DMS79 treated with DMSO at 0.1 percent for 48 hours (cell line): Measurements from ENCODE around the gene CYP4F8.
A peak's percentile ranks its signal among the peaks of the same experiment; 100 is the strongest.

Source experiments
- DNase-seq: peaks from one replicate; lab custom pipeline; 2025; lab: John Stamatoyannopoulos, UW

Gene CYP4F8

DNA sequence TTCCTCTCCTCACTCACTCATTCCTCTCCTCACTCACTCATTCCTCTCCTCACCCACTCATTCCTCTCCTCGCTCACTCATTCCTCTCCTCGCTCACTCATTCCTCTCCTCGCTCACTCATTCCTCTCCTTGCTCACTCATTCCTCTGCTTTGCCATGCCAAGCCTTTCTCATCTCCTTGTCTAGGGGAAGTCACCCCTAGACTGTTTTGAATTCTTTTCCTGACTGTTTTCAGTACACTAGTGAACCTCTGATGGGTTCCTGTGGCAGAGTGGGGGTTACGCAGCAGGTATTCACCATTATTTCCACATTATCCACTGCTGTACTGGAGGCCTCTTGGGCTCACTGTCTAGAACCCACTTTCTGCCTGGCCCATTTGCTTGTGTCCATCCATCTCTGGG lies 1.2 kb downstream of the CYP4F8 start:
- DNase-seq = no peak

DNA sequence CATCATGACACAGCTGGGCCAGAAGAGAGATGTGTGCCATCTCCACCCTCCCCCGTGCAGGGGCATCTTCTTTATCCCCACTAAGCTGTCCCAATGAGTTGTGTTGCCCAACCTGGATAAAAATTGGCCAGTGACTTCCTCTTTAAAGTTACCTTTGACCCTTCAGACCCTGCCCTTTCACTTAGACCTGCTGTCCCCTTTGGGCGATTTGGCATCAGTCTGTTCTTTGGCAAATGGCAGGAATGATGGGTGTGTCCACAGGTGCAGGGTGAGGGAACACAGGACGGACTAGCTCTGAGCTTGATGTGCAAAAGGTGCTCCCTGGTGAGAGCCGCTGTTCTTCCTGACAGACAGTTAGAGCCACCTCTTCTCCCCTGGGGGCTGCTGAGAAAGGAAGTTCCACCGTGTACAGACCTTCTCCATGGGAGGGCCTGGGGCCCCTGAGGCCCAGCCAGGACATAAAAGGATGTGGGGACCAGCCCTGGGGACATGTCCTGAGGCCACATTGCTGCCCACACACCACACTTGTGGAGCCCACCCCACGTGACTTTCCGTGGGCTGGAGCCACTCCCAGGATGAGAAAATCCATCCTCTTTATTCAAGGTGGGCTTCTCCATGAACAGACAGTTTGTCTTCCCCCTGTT lies 1.7 kb downstream of the CYP4F8 start:
- no peak for DNase-seq

DNA sequence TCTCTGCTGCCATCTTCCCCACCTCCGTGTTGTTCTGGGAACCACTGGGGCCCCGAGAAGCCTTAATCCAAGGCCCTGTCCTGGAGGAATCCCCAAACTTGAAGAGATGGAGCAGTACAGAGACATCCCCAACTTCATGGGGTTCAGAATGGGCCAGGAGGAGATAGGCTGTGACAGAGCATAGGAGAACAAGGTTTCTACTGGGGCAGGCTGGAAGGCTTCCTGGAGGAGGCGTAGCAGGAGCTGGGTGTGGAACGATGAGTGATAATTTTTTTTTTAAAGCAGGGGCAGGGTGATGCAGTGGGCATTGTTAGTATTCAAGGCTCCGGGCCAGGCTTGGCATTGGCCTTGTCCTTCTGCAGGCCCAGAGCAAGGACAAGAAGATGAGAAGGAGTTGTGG lies 3.3 kb downstream of the CYP4F8 start:
- DNase-seq = no peak

DNA sequence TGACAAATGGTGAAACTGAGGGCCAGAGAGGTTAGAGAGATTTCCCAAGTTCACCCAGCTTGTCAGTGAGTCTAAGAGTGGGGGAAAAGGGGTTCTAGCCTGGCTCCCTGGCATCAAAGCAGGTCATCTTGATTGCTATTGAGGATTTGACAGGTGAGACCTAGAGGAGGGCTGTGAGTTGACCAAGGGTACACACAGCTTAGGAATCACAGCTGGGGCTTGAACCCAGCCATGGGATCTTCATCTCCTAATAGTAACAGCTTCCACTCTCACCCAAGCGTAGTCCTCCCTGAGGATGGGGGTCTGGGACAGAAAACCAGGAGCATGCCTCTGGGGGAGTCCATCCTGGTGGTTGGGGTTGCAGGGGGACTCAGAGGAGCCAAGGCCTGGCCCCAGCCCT lies 6.8 kb downstream of the CYP4F8 start:
- no peak for DNase-seq

DNA sequence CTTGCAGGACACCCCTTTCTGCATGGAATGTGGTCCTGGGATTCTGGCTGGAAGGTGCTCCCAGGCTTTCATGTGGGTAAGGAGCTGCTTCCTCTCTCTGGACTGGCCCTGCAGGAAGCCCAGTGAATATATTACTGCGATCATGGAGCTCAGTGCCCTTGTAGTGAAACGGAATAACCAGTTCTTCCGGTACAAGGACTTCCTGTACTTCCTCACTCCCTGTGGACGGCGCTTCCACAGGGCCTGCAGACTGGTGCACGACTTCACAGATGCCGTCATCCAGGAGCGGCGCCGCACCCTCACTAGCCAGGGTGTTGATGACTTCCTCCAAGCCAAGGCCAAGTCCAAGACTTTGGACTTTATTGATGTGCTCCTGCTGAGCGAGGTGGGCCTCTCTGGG lies 8.0 kb downstream of the CYP4F8 start:
- no peak for DNase-seq

DNA sequence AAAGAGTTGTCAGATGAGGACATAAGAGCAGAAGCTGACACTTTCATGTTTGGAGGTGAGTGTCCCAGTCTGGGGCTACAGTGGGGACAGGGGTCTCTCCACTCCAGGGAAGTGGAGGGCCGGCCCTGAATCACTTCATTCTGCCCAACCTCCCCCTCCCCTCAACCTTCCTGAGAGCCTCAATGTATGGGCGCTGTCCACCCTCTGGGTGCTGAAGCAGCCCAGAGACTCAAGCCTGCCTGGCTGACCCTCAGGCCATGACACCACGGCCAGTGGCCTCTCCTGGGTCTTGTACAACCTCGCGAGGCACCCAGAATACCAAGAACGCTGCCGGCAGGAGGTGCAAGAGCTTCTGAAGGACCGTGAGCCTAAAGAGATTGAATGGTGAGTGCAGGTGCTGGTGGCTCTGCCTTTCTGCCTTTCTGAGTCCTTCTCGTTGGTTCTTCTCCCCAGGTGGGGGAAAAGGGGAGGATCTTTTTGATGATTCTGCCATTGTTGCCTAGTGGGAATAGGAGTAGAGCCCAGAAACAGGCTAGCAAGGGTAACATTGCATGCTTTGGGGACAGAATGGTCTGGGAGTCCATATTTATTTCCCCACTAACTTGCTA lies 8.8 kb downstream of the CYP4F8 start:
- DNase-seq = no peak

DNA sequence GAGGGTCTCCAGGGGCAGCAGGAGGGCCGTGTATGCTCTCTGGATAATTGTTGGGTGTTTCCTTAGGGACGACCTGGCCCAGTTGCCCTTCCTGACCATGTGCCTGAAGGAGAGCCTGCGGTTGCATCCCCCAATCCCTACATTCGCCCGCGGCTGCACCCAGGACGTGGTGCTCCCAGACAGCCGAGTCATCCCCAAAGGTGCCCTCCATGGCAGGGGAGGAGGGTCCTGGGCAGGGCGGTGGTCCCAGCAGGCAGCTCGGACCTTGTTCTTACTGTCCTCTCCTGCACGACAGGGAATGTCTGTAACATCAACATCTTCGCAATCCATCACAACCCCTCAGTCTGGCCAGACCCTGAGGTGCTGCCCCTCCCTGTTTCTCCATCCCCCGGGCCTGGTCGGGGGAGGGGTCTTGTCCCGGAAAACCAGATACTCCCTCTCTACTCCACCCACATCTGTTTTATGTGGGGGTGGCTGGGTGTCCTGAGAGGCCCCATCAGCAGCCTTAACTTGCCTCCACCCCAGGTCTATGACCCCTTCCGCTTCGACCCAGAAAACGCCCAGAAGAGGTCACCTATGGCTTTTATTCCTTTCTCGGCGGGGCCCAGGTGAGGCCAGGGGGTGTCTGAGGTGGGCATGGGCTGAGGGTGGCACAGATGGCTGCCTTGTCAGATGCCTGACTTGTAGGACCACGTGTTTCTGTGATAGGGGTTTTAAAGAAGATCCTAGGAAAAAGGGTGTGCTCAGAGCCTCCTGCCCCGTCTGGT lies 13.4 kb downstream of the CYP4F8 start:
- no peak for DNase-seq

DNA sequence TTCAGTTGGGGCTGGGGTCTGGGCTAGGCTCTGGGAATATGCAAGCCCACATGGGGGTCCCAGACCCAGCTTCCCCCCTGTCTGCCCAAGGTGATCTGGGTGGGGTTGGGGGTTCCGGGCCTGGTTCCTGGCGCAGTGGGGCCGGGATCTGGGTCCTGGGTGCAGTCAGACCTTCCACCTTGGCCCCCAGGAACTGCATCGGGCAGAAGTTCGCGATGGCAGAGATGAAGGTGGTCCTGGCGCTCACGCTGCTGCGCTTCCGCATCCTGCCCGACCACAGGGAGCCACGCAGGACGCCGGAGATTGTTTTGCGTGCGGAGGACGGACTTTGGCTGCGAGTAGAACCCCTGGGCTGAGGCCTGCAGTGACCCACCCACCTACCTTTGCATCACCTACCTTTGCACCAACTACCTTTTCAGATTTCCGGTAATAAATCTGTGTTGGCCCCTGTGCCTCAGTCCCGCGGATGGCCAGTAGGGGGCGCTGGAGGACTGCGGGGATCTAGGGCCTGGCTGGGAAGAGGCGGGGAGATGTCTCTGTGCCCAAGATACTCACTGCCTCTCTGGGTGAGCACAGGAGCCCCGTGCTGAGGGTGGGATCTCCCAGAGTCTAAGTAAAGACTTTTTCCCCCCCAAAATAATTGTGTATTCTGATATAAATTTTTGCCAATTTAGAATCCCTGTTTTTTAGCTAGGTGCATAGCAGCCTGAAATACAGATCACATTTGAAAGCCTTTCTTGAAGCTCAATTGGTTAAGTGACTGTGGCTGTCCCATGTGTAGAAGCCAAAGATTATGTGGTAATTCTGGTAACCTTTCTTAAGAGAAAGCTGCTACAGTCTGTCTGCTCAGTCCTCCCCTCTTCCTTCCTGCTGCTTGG lies 14.2 kb downstream of the CYP4F8 start:
- DNase-seq = peak; percentile 85

DNA sequence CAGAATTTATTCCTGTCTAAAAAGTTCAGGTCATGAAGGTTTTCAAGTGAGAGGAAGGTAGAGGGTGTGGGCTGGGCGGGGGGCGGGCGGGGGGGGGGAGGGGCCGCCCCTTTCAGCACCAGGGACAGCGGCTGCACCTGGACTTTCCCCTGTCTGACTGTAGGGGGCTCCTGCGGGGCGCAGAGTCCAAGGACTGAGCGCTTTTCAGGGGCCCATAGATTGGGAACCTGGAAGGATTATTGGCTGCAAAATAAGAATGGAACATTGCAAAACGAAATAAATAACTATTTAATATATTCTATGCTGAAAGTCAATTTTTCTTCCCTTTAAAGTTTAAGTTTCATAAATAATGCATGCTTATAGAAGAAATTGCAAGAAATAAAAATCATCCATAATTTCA lies 16.8 kb downstream of the CYP4F8 start:
- no peak for DNase-seq

DNA sequence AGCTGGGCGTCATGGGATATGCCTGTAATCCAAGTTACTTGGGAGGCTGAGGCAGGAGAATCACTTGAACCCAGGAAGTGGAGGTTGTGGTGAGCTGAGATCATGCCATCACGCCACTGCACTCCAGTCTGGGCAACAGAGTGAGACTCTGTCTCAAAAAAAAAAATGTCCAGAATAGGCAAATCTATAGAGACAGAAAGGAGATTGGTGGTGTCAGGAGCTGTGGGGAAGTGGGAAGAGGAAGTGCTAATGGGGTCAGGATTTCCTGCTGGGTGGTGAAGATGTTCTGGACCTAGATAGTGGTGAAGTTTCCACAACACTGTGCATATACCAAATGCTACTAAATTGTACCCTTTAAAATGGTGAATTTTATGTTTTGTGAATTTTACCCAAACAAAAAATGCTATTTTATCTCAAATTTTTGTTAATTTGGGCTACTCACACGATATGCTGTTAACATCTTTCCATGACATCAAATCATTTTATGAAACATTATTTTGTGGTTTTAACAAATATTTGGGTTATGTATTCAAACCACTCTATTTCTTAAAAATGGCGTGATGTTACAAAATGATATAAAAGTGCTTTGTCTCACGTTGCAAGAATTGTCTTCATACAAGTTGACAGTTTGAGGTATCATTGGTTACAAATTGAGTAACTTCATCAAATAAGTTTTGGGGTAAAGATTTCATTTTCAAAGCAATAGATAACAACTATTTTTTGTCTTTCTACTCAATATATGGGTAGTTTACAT lies 18.2 kb downstream of the CYP4F8 start:
- no peak for DNase-seq

DNA sequence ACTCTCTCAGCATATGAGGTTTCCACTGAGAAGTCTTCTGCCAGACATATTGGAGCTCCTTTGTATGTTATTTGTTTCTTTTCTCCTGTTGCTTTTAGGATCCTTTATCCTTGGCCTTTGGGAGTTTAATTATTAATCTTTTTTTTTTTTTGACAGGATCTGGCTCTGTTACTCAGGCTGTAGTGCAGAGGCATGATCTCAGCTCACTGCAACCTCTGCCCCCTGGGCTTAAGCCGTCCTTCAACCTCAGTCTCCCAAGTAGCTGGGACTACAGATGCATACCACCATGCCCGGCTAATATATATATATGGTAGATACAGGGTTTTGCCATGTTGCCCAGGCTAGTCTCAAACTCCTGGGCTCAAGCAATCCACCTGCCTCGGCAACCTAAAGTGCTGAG lies 19.1 kb downstream of the CYP4F8 start:
- DNase-seq = no peak

DNA sequence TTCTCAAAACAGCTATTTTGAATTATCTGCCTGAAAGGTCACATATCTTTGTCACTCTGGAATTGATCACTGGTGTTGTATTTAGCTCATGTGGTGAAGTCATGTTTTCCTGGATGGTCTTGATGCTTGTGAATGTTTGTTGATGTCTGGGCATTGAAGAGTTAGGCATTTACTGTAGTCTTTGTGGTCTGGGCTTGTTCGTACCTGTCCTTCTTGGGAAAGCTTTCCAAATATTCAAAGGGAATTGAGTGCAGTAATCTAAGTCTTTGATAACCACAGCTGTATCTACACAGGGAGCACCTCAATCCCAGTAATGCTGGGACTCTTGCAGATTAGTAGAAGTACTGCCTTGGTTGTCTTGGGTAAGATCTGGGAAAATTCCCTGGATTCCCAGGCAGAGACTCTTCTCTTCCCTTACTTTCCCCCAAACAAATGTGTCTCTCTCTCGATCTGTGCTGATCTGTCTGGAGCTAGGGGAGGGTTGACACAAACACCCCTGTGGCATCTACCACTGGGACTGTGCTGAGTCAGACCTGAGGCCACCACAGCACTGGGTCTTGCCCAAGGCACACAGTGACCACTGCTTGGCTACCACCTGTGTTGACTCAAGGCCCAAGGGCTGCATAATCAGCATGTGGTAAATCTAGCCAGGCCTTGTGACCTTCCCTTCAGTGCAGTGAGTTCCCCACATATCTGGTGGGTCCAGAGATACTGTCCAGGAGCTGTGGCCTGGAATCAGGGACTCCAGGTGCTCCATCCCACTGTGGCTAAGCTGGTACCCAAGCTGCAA lies 20.2 kb downstream of the CYP4F8 start:
- DNase-seq = no peak

DNA sequence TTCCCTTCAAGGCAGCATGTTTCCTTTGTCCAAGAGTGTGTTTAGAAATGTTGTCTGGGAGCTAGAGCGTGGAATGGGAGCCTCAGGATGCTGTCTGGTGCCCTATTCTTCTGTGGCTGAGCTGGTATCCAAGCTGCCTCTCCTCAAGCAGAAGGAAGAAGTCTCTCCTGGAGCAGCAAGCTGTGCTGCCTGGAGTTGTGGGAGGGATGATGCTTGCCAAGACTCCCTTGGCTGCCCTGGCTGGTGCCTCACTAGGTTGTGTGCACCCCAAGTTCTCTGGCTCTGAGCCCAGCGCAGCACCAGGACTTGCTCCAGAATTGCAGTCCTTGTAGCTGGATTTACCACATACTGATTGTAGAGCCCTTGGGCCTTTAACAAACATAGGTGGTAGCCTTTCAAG lies 21.0 kb downstream of the CYP4F8 start:
- no peak for DNase-seq

DNA sequence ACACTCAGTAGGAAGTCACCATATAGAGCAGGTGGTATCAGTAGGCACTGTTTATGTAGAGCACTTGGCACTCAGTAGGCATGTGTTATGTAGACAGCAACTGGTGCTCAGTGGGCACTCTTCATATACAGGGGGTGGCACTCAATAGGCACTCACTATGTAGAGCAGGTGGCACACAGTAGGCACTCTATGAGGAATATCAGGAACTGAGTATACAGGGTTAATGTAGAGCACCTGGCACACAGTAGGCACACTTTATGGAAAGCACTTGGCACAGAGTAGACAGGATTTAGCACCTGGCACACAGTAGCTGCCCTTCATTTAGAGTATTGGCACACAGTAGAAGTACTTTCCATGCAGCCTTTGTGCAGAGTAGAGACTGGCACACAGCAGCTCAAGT lies 24.6 kb downstream of the CYP4F8 start:
- no peak for DNase-seq

DNA sequence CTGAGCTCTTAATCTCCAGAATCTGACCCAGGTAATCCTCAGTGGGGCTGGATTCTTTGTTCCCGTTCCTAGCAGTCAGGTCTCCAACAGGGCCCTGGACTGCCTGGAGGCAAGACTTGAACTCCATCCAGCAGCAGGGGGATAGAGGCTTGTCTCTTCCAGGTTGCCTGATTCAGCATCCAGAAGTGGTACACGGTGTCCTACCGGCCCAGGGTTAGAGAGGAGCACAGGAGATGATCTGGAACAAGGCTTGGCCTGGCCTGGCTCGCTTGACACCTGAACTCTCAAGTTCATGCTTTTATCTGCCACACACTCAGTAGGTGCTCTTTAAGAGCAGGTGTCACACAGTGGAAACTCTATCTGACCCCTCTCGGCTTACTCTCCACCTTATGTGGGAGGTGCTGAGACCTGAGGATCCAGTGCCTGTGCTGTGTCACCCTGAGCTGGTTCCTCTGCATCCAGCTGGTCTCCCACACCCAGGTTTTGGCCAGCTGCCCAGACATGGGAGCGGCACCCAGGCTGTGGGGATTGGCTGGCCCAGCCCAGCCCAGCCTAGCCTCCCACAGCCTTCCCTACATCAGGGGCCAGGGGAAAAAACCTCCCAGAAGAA lies 25.4 kb downstream of the CYP4F8 start, which contains the start of gene CYP4F3:
TSS of gene CYP4F3 (plus strand) at position 604 of the 610 bp plus-strand sequence. CDS start 519 bp downstream, outside the sequence.
- peak; percentile 35 for DNase-seq

DNA sequence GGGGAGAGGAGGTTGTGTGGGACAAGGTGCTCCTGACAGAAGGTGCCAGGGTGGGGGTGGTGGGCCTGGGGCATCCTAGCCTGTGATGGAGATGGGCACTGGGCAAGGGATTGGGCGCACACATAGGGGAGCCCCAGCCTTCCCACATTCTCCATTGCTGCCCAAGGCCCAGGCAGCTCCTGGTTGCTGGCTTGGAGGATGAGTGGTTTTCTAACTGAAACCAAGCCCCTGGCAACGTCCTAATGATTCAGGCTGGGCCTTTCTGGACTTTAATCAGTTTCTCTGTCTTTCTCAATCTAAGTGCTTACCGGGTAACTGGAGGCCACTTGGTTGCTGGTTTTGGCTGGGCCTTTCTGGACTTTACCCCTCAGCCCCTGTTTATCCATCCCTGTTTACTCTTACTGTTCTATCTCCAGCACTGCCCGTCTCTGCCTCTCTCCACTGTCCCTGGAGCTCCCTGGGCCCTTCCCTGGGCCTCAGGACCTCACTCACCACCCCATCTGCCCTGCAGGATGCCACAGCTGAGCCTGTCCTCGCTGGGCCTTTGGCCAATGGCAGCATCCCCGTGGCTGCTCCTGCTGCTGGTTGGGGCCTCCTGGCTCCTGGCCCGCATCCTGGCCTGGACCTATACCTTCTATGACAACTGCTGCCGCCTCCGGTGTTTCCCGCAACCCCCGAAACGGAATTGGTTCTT lies 26.0 kb downstream of the CYP4F8 start:
- DNase-seq = no peak

DNA sequence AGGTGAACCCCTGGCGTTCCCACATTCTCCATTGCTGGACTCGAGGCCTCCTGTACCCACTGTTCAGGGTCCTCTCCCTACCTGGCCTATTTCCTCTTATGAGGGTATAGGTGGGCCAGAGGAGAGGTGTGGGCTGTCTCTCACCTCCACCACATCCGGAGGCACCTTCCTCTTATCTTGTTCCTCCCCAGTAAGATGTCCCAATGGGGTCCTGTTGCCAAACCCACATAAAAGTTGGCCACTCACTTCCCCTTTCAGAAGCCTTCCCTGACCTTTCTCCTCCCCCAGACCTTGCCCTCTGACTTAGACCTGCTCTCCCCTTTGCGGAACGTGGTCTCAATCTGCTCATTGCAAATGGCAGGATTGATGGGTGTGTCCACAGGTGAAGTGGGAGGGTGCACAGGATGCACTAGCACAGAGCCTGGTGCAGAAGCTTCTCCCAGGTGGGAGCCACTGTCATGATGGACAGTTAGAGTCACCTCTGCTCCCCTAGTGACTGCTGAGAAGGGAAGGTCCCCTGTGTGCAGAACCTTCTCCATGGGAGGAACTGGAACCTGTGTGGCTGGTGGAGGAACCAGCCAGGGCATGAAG lies 27.0 kb downstream of the CYP4F8 start:
- no peak for DNase-seq

DNA sequence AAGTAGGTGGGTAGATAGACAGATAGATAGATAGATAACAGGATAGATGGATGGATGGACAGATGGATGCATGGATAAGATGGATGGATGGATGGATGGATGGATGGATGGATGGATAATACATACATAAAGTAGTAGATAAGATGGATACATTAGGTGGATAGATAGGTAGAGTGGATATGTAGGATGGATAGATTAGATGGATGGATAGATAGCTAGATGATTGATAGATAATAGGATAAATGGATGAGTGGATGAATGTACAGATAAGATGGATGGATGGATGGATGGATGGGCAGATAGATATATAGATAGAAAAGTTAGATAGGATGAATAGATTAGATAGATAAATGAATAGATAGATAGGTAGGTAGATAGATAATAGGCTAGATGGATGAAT lies 27.8 kb downstream of the CYP4F8 start:
- DNase-seq = no peak

DNA sequence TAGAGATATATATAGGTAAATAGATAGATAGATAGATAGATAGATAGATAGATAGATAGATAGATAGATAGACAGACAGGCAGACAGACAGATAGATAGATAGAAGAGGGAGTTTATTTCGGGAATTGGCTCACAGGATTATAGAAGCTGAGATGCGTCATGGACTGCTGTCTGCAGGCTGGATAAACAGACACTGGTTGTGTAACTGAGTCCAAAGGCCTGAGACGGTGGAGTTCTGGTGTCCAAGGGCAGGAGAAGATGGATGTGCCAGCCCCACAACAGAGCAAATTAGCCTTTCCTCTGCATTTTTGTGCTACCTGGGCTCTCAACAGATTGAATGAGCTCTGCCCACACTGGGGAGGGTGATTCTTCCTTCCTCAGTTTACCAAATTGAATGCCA lies 28.4 kb downstream of the CYP4F8 start:
- no peak for DNase-seq
